Lower leg skin (tissue), 4 donors: ENCODE measurements around the gene KCNT1. TPM values are rescaled to one million over a fixed set of nuclear protein-coding genes. Genes with fewer than 3 reads are reported as not detected.

ENCODE experiments used
- DNase-seq, 2 donors: peaks; one replicate each; pipeline ENCODE4 v3.0.0-alpha.2; 2019; ENCODE audit warnings: low spot score in 2 of 2
- H3K4me3 ChIP-seq: fragments of 200-600 bp; sonication (generic); 2 replicates; pipeline ENCODE4 v1.5.1; 2017; ENCODE audit warnings: mild to moderate bottlenecking, low read depth; ENCODE audit not compliant: poor library complexity, severe bottlenecking
- POLR2A ChIP-seq, 2 donors: fragments of 450-650 bp; IDR thresholded peaks; one replicate each; pipeline ENCODE4 v1.6.1; 2016 to 2017; ENCODE audit warnings: antibody characterized with exemption in 2 of 2, mild to moderate bottlenecking in 1 of 2, moderate library complexity in 1 of 2
- WGBS, 2 donors: methylation state at CpG; one replicate each; pipeline ENCODE4 v1.1.5; 2018; 5-methylcytosine and 5-hydroxymethylcytosine counted together
- intact Hi-C: fragments of 100-400 bp; cut with DNase I; formaldehyde crosslinking; loops from one replicate; pipeline ENCODE4 v1.15.0; 2023; ENCODE audit warnings: low total_unique reads
- total RNA-seq, 4 donors: library from RNA; depleted of rRNA; stranded (reverse); fragments of >200 nt; gene quantifications; one replicate each; pipeline ENCODE4 v1.1.0, GENCODE V29; 2016
- TF ChIP-seq, protein P1 (sequence below), 3 donors: fragments of 450-650 bp; IDR thresholded peaks; one replicate each; pipeline ENCODE4 v1.5.1; 2016; ENCODE audit warnings: antibody characterized with exemption in 3 of 3, mild to moderate bottlenecking in 3 of 3, moderate library complexity in 2 of 3

KCNT1 gene
- total RNA-seq, 4 donors from 2014 or later = 0.10 TPM; not detected in 3

DNA sequence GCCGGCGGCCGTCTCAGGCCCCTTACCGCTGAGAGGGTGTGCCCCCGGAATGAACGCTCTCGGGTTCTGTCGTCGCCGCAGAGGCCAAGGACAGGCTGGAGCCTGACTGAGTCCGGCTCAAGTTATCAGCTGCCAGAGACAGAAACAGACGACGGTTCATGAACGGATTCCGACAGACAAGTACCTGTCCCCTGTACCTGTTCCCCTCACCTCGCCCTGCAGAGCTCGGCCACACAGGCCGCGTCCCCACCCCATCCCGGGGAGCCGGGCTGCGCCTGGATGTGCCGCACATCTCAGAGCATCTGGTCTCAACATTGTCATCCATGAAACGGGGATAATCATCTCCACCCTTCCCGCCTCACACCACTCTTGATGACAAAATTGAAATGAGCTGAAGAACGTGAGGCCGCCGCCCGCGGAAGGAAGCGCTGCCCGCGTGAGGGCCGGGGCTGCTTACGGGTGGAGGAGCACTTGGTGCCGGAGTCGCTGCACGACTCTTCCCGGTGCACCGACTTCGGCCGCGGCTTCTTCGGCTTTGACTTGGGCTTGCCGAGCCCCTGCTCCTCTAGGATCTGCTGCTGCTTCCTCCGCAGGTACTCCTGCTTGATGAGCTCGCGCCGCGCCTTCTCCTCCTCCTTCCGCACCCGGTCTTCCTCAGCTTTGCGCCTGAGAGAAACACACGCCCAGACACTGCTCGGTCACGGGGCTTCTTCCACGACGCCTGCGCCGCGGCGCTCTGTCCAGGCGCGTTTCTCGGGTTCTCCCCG is 116.1 kb downstream of the KCNT1 start:
- no peak overlapping the region for H3K4me3 ChIP-seq
- WGBS, 2 donors = 96% methylated on average over 66 of the region's 66 CpGs
- TF ChIP-seq, protein P1, sequence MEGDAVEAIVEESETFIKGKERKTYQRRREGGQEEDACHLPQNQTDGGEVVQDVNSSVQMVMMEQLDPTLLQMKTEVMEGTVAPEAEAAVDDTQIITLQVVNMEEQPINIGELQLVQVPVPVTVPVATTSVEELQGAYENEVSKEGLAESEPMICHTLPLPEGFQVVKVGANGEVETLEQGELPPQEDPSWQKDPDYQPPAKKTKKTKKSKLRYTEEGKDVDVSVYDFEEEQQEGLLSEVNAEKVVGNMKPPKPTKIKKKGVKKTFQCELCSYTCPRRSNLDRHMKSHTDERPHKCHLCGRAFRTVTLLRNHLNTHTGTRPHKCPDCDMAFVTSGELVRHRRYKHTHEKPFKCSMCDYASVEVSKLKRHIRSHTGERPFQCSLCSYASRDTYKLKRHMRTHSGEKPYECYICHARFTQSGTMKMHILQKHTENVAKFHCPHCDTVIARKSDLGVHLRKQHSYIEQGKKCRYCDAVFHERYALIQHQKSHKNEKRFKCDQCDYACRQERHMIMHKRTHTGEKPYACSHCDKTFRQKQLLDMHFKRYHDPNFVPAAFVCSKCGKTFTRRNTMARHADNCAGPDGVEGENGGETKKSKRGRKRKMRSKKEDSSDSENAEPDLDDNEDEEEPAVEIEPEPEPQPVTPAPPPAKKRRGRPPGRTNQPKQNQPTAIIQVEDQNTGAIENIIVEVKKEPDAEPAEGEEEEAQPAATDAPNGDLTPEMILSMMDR (IDR thresholded peaks at IDR 0.05) = no peak
- intact Hi-C loops = no loop called here
- DNase-seq = peak in 1 of 2 donors; percentile 80

DNA sequence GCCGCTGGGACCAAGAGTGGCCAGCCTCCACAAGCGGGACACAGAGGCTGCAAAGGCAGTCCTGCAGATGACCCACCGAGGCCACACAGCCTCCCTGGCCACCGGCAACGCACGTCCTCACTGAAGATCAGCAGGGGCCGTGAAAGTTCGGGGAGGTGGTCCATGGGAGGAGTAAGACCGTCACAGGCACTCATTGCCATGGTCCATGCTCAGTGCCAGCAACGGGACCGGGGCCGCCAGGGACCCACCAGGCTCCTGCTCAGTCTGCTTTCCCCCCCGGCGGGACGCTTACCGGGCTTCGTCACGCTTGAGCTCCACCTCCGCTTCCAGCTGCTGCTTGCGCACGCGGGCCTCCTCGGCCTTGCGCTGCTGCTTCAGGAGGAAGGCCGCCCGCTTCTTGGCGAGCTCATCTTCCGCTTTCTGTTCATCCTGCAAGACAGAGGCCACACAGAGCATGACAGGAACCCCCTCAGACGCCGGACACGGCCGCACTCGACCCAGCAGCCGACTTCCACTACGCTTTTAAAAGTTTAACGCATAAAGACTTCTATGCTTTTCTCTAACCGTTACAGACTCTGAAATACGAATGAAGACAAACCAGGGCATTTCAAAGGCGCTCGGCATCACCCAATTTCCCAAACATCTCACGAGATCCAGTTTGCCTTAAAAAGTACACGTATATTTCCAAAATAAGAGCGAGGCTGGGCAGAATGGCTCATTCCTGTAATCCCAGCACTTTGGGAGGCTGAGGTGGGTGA is 116.9 kb downstream of the KCNT1 start:
- peak in 1 of 2 donors; percentile 64 for DNase-seq
- H3K4me3 ChIP-seq = no peak overlapping the region
- WGBS, 2 donors = 95 to 97% methylated on average over 41 to 43 of the region's 43 CpGs
- TF ChIP-seq, protein P1 (IDR thresholded peaks at IDR 0.05) = no peak
- TF ChIP-seq POLR2A (IDR thresholded peaks at IDR 0.05) = no peak
- intact Hi-C loops = no loop called here

DNA sequence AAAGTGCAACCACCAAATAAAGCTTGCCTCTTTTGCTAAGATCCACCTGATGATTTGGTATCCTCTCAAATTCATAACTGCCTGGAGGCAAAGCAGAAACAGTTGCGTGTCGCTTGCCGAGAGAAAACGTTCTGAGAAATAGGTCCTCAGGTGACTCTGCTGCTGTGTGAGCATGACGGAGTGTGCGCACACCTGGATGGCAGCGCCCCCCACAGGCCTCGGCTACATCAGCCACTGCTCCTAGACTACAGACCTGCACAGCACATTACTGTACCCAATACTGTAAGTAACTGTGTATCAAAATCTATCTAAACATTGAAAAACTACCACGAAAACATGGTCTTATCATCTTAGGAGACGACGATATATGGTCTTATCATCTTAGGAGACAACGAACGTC is 117.9 kb downstream of the KCNT1 start:
- peak in 1 of 2 donors; percentile 25 for DNase-seq
- intact Hi-C loops = no loop called here
- H3K4me3 ChIP-seq = no peak overlapping the region
- TF ChIP-seq, protein P1 (IDR thresholded peaks at IDR 0.05) = no peak
- TF ChIP-seq POLR2A (IDR thresholded peaks at IDR 0.05) = no peak
- 86 to 92% methylated on average over 13 of the region's 13 CpGs for WGBS, 2 donors

DNA sequence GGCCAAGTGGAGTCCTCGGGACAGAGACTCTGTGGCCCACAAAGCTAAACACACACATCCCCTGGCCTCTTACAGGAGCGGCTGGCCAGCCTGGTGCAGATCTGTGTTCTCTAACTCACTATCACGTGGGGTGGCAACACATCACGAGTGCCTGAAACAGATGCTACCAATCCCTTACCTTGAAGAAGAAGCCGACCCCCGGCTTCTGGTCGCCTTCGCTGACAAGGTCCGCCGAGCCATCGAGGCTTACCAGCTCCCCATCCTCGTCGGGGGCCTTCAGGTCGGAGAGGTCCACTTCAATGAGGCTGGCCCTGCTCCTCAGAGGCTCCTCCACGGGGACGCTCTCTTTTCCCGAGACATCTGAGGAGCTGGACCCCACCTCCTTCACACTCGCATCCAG is 118.7 kb downstream of the KCNT1 start:
- TF ChIP-seq POLR2A (IDR thresholded peaks at IDR 0.05) = no peak
- TF ChIP-seq, protein P1 (IDR thresholded peaks at IDR 0.05) = no peak
- intact Hi-C loops = no loop called here
- peak in 1 of 2 donors; percentile 63 for DNase-seq
- WGBS, 2 donors = 97 to 98% methylated on average over 18 of the region's 18 CpGs
- H3K4me3 ChIP-seq = no peak overlapping the region

DNA sequence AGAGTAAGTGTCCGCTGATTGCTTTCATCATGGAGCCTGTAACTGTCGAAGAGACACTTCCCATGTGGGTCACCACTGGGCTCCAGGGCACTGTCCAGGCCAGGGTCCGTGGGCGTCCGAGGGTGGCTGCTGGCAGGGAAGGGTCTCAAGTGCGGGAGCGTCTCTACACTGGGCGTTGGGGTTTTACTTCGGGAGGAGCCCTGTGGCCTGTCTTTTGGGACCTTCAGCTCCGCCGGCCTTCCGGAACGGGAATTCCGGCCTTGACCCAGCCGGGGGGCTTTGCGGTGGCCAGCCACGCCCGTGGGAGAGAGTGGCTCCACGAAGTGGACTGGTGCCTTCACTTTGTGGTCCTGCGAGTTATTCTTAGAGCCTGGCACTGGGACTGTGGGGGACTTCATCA is 119.1 kb downstream of the KCNT1 start:
- TF ChIP-seq, protein P1 (IDR thresholded peaks at IDR 0.05) = no peak
- TF ChIP-seq POLR2A (IDR thresholded peaks at IDR 0.05) = no peak
- peak in 1 of 2 donors; percentile 71 for DNase-seq
- no peak overlapping the region for H3K4me3 ChIP-seq
- WGBS, 2 donors = 95 to 96% methylated on average over 20 of the region's 20 CpGs
- intact Hi-C loops = no loop called here
